ENCODE data around the gene ADGRG3. TPM values are rescaled to one million over a fixed set of nuclear protein-coding genes. Genes with fewer than 3 reads are reported as not detected.
A peak's percentile ranks its signal among the peaks of the same experiment; 100 is the strongest.

Gene ADGRG3
- total RNA-seq, 1 experiment from 2014 or later, result not detected

- peak overlapping the region; percentile 92 for H3K27ac ChIP-seq
- peak; percentile 89 to 93 for DNase-seq
- peak overlapping the region; percentile 25; the same call in 1 of the 2 replicates for H3K4me3 ChIP-seq
- H2AFZ ChIP-seq, result no peak overlapping the region
- intact Hi-C loops (cut with micrococcal nuclease; ENCODE audit: unreplicated experiment), result loop anchor here (1.0 to 5.0 kb wide), 4 partner anchors 20 to 194 kb away; no protein-coding TSS in a partner anchor
- peaks cover 63% of the 10 kb centered on the region for H3K79me2 ChIP-seq (ENCODE audit: low read depth)
- ChIA-PET POLR2A (ENCODE audit: unreplicated experiment) (interaction anchor here (0.6 to 0.7 kb wide), 6 partner anchors 20 to 811 kb away, joined by 3 to 7 read pairs (median 3); no protein-coding TSS in a partner anchor), CTCF (interaction anchor here (0.6 to 1.3 kb wide), 4 partner anchors 20 to 45 kb away, joined by 3 to 4 read pairs (median 4); partner anchors contain the start of gene ADGRG3)
- H3K9me2 ChIP-seq (ENCODE audit: insufficient read depth), result no peaks in the 10 kb centered on the region
- no peaks in the 10 kb centered on the region for H3K9me3 ChIP-seq (ENCODE audit: insufficient read depth, low read depth)
- H3K36me3 ChIP-seq (ENCODE audit: low read depth), result no peaks in the 10 kb centered on the region
- peaks cover 79% of the 10 kb centered on the region for H3F3A ChIP-seq (ENCODE audit: insufficient read depth, low read depth)
- H4K20me1 ChIP-seq (ENCODE audit: insufficient read depth), result no peaks in the 10 kb centered on the region
- TSS peak; percentile 23 for BruUV-seq (replicated peaks)
- no peaks in the 10 kb centered on the region for H3K27me3 ChIP-seq (ENCODE audit: insufficient read depth, low read depth)
- TF ChIP-seq CTCF (conservative IDR thresholded peaks at IDR 0.05) (no peak), EZH2 (IDR thresholded peaks at IDR 0.05; ENCODE audit: low read depth) (no peak)
- peaks cover 86% of the 10 kb centered on the region for H3K4me1 ChIP-seq (replicated peaks; ENCODE audit: insufficient read depth)
- peak overlapping the region; percentile 90 for H3K4me2 ChIP-seq
These were observed 44.7 kb upstream of the ADGRG3 start for GRCh38 chr16:57623251-57624043.

- no peaks in the 10 kb centered on the region for H3K27me3 ChIP-seq (ENCODE audit: insufficient read depth, low read depth)
- no peaks in the 10 kb centered on the region for H3K9me3 ChIP-seq (ENCODE audit: insufficient read depth, low read depth)
- no peaks in the 10 kb centered on the region for H3K36me3 ChIP-seq (ENCODE audit: low read depth)
- H3K4me3 ChIP-seq, result 0 out of 2 replicates have a peak overlapping the region, but pooled peaks have one; percentile 25
- peaks cover 70% of the 10 kb centered on the region for H3K79me2 ChIP-seq (ENCODE audit: low read depth)
- BruUV-seq (replicated peaks), result no TSS peak
- peak overlapping the region; percentile 90 for H3K4me2 ChIP-seq
- DNase-seq, result peak in 1 of 2 experiments; percentile 51
- H3F3A ChIP-seq (ENCODE audit: insufficient read depth, low read depth), result peaks cover 72% of the 10 kb centered on the region
- ChIA-PET POLR2A (ENCODE audit: unreplicated experiment) (interaction anchor here (0.7 kb wide), 1 partner anchor 497 kb away, joined by 3 read pairs; no protein-coding TSS in a partner anchor), CTCF (interaction anchor here (1.3 kb wide), 1 partner anchor 25 kb away, joined by 4 read pairs; no protein-coding TSS in a partner anchor)
- H3K27ac ChIP-seq, result peak overlapping the region; percentile 92
- no peaks in the 10 kb centered on the region for H4K20me1 ChIP-seq (ENCODE audit: insufficient read depth)
- H3K9me2 ChIP-seq (ENCODE audit: insufficient read depth), result no peaks in the 10 kb centered on the region
- TF ChIP-seq CTCF (conservative IDR thresholded peaks at IDR 0.05) (no peak), EZH2 (IDR thresholded peaks at IDR 0.05; ENCODE audit: low read depth) (no peak)
- intact Hi-C loops (cut with micrococcal nuclease; ENCODE audit: unreplicated experiment), result loop anchor here (5.0 kb wide), 1 partner anchor 193 kb away; no protein-coding TSS in a partner anchor
- H3K4me1 ChIP-seq (replicated peaks; ENCODE audit: insufficient read depth), result peaks cover 86% of the 10 kb centered on the region
- H2AFZ ChIP-seq, result no peak overlapping the region
These were observed 43.9 kb upstream of the ADGRG3 start for GRCh38 chr16:57624044-57624688.

GRCh38 chr16:57624806-57625500, 43.2 kb upstream of the ADGRG3 start:
- Histone ChIP-seq H3K27me3 (ENCODE audit: insufficient read depth, low read depth) (no peaks in the 10 kb centered on the region), H3K4me1 (replicated peaks; ENCODE audit: insufficient read depth) (peaks cover 90% of the 10 kb centered on the region), H3K4me2 (peak overlapping the region; percentile 90), H3K9me3 (ENCODE audit: insufficient read depth, low read depth) (no peaks in the 10 kb centered on the region), H3K36me3 (ENCODE audit: low read depth) (no peaks in the 10 kb centered on the region), H3K27ac (peak overlapping the region; percentile 92), H3K4me3 (no peak overlapping the region), H3K9me2 (ENCODE audit: insufficient read depth) (no peaks in the 10 kb centered on the region), H3K79me2 (ENCODE audit: low read depth) (peaks cover 78% of the 10 kb centered on the region), H3F3A (ENCODE audit: insufficient read depth, low read depth) (peaks cover 66% of the 10 kb centered on the region), H2AFZ (no peak overlapping the region), H4K20me1 (ENCODE audit: insufficient read depth) (no peaks in the 10 kb centered on the region)
- intact Hi-C loops (cut with micrococcal nuclease; ENCODE audit: unreplicated experiment), result loop anchor here (5.0 kb wide), 1 partner anchor 192 kb away; no protein-coding TSS in a partner anchor
- ChIA-PET POLR2A (ENCODE audit: unreplicated experiment) (no interaction called here), CTCF (no interaction called here)
- no peak for TF ChIP-seq CTCF (conservative IDR thresholded peaks at IDR 0.05)
- no peak for DNase-seq
- no TSS peak for BruUV-seq (replicated peaks)

Data from PC-9 (cell line).